HG03064 (cell line): Measurements from ENCODE around the gene PRDM16.

ENCODE experiments used
- ATAC-seq: cut with Tn5 transposase; IDR thresholded peaks from one replicate; pipeline ENCODE4 v1.9.1; 2021; ENCODE audit warnings: low read depth; ENCODE audit not compliant: unreplicated experiment

The PRDM16 gene

GRCh38 chr1:3032371-3033039 lies 36.5 kb upstream of the PRDM16 start:
- no peak for ATAC-seq

- ATAC-seq = no peak
Observed at GRCh38 chr1:3033040-3033789, 35.8 kb upstream of the PRDM16 start.

GRCh38 chr1:3033790-3034090 lies 35.3 kb upstream of the PRDM16 start:
- no peak for ATAC-seq

- ATAC-seq = no peak
Observed at GRCh38 chr1:3034162-3034561, 34.8 kb upstream of the PRDM16 start.

GRCh38 chr1:3034728-3035562 lies 34.1 kb upstream of the PRDM16 start:
- no peak for ATAC-seq

- ATAC-seq = no peak
Observed at GRCh38 chr1:3035563-3036446, 33.2 kb upstream of the PRDM16 start.

- ATAC-seq = no peak
Observed at GRCh38 chr1:3036447-3037280, 32.3 kb upstream of the PRDM16 start.

- no peak for ATAC-seq
Observed at GRCh38 chr1:3037281-3038040, 31.5 kb upstream of the PRDM16 start.

- no peak for ATAC-seq
Observed at GRCh38 chr1:3038113-3038551, 30.9 kb upstream of the PRDM16 start.

GRCh38 chr1:3038571-3039181 lies 30.3 kb upstream of the PRDM16 start:
- ATAC-seq = no peak

- ATAC-seq = no peak
Observed at GRCh38 chr1:3040004-3040403, 29.0 kb upstream of the PRDM16 start.

GRCh38 chr1:3042481-3042880 lies 26.5 kb upstream of the PRDM16 start:
- no peak for ATAC-seq

GRCh38 chr1:3049164-3049563 lies 19.8 kb upstream of the PRDM16 start:
- ATAC-seq = no peak

GRCh38 chr1:3049905-3050304 lies 19.1 kb upstream of the PRDM16 start:
- no peak for ATAC-seq

GRCh38 chr1:3050603-3051002 lies 18.4 kb upstream of the PRDM16 start:
- ATAC-seq = no peak

GRCh38 chr1:3051270-3052268 lies 17.4 kb upstream of the PRDM16 start:
- ATAC-seq = no peak

- ATAC-seq = no peak
Observed at GRCh38 chr1:3052501-3052900, 16.5 kb upstream of the PRDM16 start.
